Cardiac atrium fibroblast (primary cell): ENCODE measurements around the gene GJC2. TPM values are rescaled to one million over a fixed set of nuclear protein-coding genes. Genes with fewer than 3 reads are reported as not detected.

ENCODE experiments used
- total RNA-seq: library from RNA; depleted of rRNA; stranded (reverse); fragments of >200 nt; gene quantifications from 2 replicates; pipeline ENCODE4 v1.2.3, GENCODE V29; 2015

Gene GJC2
- total RNA-seq: 1.4 and 1.5 TPM in 2 replicates

DNA sequence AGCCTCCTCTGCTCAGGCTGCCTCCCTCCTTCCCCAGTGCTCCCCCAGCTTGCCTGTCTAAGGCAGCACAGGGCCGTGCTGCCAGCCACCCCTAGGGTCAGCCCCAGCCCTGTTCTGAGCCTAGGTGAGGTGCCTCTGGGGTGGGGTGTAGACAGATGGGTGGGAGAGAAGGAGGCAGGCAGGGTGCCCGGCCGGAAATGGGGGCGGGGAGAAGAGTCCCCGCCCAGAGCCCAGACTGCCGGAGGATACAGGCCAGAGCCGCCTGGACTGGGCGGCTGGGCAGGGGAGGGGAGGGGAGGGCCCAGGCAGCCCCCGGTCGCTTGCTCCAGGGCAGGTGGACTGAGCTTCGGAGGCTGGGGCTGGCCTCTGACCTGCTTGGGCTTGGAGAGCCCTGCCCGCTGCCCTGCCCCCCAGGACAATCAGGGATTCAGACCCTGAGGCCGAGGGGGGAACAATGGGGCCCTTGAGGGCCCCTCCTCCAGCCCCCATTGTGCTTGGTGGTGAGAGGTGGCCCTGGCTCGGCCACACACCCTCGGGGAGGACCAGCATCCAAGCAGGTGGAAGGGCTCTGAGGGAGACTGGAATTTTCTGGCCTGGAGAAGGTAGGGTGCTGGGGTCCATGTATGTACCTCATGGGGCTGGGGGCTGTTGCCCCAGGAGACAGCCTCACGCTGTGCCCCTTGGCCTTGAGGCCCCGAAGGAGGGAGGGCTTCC lies at the start of gene GJC2:
GJC2 (plus strand) TSS at position 525 of the 714 bp plus-strand sequence. CDS start 7,829 bp downstream, outside the sequence.

DNA sequence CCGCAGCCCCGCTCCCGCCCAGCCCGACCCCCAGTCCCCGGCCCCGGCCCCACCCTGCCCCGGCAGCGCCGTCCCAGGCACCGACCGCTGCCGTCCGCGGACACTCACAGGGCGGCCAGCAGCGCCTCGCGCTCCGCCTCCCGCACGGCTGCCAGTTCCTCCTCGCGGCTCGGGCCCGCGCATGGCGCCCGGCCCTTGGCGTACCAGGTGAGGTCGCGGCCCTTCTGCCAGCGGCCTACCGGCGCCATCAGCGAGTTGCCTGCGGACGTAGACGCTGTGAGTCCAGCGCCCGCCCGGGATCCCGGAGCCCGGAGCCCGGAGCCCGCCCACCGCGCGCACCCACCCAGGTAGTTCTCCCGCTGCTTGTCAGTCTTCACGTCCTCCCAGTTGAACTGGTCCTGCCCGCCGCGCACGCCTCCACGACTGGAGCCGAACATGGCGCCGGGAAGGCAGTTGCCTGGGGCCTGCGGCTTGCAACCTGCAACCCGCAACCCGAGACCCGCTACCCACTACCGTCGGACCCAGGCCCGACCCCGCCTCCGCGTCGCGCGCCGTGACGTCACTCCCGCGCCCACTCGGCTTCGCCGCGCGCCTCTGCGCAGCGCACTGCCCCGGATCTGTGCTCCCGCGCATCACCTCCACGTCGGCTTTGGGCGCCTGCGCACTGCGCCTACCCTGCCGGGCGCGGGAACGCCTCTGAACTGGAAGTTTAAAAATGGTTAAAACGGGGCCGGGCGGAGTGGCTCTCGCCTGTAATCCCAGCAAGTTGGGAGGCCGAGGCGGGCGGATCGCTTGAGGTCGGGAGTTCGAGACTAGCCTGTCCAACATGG lies 46.7 kb upstream of the GJC2 start, which contains the start of gene C1orf35:
C1orf35 (minus strand) TSS at position 535 of the 830 bp plus-strand sequence; CDS start at position 437, 98 bp downstream.

DNA sequence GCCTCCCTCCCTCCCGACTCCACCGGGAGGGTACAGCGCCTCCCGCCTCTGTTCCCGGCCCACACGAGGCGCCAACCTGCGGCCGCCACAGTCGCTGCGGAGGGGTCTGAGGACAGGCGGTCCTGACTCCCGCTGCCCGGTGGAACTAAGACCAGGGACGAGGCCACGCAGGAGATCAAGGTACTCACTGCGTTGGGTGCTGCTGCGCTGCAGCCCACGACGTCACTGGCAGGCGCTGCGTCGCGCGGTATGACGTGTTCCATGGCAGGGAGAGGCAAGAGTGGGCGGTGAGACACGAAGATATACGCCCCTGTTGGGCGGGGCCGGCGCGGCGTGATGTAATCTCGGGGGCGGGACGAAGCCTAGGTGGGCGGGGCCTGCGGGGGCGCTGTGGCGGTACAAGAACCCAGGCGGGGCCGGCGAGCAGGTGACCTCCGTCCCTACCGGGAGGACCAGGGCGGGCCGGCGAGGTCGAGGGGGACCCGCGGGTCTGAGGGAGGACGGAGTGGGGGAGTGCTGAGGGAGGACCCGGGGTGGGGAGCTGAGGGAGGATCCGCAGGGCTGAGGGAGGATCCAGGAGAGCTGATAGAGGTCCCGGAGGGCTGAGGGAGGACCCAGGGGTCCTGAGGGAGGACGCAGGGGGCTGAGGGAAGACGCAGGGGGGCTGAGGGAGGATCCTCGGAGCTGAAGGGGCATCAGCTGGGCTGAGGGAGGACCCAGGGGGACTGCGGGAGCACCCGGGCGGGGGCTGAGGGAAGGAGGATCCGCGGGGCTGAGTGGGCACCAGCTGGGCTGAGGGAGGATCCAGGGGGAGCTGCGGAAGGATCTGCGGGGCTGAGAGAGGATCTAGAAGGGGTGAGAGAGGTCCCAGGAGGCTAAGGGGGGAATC lies 40.4 kb upstream of the GJC2 start, which contains the start of gene MRPL55:
MRPL55 (minus strand) TSS at position 227 of the 889 bp plus-strand sequence. CDS start 1,039 bp downstream, outside the sequence.

DNA sequence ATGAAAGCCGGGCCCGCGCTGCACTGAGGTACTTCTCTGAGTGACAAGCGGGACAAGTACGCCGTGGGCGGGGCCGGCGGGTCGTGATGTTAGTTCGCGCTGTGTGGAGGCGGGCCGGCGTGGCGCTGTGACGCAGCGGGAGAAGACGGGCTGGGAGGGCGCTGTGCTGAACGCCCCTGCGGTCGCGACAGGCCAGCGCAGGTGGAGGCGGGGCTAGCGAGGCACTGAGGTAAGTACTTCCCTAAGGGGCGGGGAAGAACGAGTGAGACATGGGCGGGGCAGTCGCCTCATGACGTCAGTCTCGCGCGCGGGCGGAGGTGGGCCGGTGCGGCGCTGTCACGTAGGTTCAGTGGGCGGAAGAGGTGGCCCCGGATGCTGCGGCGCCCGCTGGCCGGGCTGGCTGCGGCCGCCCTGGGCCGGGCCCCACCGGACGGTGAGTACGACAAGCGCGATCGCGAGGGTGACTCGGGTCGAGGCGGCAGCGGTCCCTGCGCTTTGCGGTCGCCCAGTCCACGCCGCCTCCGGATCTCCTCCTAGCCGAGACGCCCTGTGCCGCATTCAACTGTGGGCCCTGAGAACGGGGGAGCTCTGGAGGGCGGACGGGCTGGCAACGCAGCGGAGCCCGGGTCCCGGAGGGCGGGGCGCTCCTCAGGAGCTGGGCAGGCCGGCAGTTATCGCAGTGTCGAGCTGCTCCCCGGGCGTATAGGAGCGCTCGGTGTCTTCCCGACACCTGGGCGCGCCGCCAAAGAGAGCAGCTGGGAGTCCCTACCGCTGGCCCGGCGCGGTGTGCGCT lies 9.6 kb upstream of the GJC2 start, which contains the start of gene GUK1:
GUK1 (plus strand) TSS at position 349 of the 793 bp plus-strand sequence; CDS start at position 373, 24 bp downstream.

DNA sequence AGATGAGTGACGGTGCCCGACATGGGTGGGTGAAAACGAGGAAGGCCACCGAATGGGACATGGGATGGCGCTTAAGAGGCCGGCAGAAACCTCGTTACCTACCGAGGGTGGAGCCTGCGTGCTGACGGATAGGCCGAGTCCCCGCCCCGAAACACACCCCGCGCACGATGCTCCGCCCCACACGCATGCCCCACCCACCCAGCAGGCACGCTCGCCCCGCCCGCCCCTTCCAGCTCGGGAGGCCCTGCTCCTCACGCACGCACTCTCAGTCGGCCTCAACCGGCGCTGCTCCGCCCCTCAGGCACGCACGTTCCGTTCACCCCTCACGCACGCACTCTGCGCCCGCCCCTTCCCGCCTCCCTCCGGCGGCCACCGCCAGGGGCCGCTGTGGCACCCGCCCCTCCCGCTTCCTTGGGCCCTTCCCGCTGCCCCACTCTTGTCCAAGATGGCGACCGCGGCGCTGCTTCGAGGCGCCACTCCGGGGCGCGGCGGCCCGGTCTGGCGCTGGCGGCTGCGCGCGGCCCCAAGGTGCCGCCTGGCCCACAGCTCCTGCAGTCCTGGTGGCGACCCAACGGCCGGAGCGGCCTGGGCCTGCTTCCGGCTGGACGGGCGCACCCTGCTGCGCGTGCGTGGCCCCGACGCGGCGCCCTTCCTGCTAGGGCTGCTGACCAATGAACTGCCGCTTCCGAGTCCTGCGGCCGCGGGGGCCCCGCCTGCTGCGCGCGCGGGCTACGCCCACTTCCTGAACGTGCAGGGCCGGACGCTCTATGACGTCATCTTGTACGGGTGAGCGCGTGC lies 15.8 kb downstream of the GJC2 start, which contains the start of gene IBA57:
IBA57 (plus strand) TSS at position 433 of the 798 bp plus-strand sequence; CDS start at position 446, 13 bp downstream.

DNA sequence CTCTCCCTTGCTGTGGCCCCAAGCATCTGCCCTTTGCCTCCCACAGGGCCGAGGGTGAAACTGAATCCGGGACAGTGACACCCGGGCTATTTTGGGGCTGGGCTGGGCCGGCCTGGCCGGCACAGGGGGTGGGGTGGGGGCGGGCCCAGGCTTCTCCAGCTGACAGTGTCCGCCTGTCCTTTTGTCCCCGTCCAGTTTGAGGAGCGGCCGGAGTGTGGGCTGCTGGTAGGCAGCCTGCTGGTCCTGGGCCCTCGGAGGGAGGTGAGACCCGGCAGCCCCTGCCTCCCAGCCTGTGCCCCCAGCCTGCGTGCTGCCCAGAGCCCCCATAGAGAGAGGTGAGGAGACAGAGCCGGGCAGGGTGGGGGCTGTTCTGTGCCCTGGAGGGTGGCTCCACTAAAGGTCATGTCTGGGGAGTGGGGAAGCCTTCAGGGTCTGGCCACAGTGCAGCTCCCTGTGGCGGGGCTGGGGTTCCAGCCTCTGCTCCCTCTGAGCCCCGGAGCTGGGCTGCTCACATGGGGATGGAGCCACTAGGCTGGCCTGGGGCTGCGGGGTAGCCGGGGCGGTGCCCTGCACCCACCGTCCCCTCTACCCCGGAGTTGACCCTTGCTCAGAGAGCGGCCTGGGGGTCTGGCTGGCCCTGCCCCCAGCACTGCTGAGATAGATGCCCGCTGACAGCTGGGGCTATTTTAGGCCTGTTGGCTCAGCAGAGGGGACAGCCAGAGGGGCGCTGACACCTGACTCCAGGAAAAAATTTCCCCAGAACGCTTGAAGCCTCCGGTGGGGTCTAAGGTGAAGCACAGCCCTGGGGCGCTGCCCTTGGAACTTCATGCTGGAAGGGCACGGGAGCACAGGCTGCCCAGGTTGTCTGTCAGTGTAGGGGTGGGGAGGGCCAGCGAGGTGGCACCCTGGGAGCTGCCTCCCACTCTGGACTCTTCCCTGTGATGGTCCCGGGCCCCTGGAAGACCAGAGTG lies 58.4 kb downstream of the GJC2 start, which contains the start of gene OBSCN:
OBSCN (plus strand) TSS at position 194 of the 971 bp plus-strand sequence. CDS start 3,740 bp downstream, outside the sequence.

Other genes with a start within 250 kb of the GJC2 start
- 0.36 TPM in 1 of 2 replicates, not detected in the other for gene WNT9A, start 202.0 kb upstream of the GJC2 start, total RNA-seq
- not detected in 2 replicates for gene WNT3A, start 142.9 kb upstream of the GJC2 start, total RNA-seq
- 454 and 457 TPM in 2 replicates for gene ARF1, start 67.2 kb upstream of the GJC2 start, total RNA-seq
- gene C1orf35, start 46.6 kb upstream of the GJC2 start, total RNA-seq: 5.0 and 13.5 TPM in 2 replicates
- gene MRPL55, start 40.6 kb upstream of the GJC2 start, total RNA-seq: 41.7 and 74.7 TPM in 2 replicates
- gene GUK1, start 9.7 kb upstream of the GJC2 start, total RNA-seq: 343 and 370 TPM in 2 replicates
- gene IBA57, start 15.9 kb downstream of the GJC2 start, total RNA-seq: 8.1 and 8.5 TPM in 2 replicates
- 1.5 and 2.3 TPM in 2 replicates for gene OBSCN, start 58.1 kb downstream of the GJC2 start, total RNA-seq